Lower leg skin (tissue), 3 donors: ENCODE measurements around the gene DBN1.

Experiments used
- POLR2A ChIP-seq, 2 donors: fragments of 450-650 bp; IDR thresholded peaks; one replicate each; pipeline ENCODE4 v1.6.1; 2016 to 2017; ENCODE audit warnings: antibody characterized with exemption in 2 of 2, mild to moderate bottlenecking in 1 of 2, moderate library complexity in 1 of 2
- TF ChIP-seq, protein P1 (sequence below), 3 donors: fragments of 450-650 bp; IDR thresholded peaks; one replicate each; pipeline ENCODE4 v1.5.1; 2016; ENCODE audit warnings: antibody characterized with exemption in 3 of 3, mild to moderate bottlenecking in 3 of 3, moderate library complexity in 2 of 3

DNA sequence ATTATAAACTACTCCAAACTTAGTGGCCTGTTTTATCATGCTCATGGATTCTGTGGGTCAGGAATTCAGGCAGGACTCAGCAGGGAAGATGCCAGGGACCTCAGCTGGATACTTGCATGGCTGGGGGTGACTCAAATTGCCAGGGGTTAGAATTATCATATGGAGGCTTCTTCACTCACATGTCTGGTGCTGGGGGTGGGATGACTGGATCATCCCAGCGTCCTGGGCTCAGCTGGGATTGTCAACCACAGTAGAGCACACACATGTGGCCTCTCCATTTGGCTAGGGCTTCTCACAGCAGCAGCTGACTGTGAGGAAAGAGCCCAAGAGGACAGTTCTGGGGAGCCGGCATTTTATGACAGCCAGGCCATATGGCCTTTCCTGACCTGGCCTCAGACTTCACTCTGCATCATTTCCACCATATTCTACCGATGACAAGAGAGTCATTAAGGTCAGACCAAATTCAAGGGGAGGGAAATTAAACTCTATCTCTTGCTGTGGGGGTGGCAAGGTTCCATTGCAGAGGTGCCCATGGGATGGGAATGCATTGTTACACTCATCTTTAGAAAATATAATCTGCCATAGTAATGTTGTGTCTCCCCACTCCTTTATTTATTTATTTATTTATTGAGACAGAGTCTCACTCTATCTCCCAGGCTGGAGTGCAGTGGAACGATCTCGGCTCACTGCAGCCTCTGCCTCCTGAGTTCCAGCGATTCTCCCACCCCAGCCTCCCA lies 52.2 kb downstream of the DBN1 start:
- TF ChIP-seq, protein P1, sequence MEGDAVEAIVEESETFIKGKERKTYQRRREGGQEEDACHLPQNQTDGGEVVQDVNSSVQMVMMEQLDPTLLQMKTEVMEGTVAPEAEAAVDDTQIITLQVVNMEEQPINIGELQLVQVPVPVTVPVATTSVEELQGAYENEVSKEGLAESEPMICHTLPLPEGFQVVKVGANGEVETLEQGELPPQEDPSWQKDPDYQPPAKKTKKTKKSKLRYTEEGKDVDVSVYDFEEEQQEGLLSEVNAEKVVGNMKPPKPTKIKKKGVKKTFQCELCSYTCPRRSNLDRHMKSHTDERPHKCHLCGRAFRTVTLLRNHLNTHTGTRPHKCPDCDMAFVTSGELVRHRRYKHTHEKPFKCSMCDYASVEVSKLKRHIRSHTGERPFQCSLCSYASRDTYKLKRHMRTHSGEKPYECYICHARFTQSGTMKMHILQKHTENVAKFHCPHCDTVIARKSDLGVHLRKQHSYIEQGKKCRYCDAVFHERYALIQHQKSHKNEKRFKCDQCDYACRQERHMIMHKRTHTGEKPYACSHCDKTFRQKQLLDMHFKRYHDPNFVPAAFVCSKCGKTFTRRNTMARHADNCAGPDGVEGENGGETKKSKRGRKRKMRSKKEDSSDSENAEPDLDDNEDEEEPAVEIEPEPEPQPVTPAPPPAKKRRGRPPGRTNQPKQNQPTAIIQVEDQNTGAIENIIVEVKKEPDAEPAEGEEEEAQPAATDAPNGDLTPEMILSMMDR (IDR thresholded peaks at IDR 0.05): no peak
- no peak for TF ChIP-seq POLR2A (IDR thresholded peaks at IDR 0.05)
